ENCODE measurements around the gene ATF2. TPM values are rescaled to one million over a fixed set of nuclear protein-coding genes. Genes with fewer than 3 reads are reported as not detected.

The ATF2 gene
- total and polyA plus RNA-seq, 2 of the 13 experiments (the other 11 are each of a cell fraction or from before 2014, with no cell fraction given): 91.6 to 95.1 TPM

DNA sequence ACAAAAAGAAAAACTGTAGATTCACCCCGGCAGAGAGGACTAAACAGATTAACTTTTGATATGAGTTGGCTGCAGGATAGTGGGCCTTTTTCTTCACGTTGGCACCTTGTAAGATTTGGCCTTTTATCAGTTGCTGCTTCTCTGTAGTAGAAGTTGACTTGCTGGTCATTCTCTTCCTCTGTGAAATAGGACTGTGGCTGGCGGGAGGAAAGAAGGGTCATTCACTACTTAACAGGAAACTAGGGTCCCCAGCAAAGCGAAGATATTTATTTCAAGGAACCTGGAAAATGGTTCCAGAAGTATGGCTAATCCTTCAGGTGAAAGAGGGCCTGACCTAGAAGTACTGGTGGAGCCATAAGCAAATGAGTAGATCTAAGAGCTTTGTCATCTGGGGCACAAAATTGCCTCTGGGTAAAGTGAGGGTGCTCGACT lies 13.9 kb upstream of the ATF2 start (continued):
- TF ChIP-seq RORA (CRISPR knock-in tag; IDR thresholded peaks at IDR 0.05) (no peak), HOXD1 (CRISPR knock-in tag; IDR thresholded peaks at IDR 0.05) (no peak), PAF1 (CRISPR knock-in tag; IDR thresholded peaks at IDR 0.05) (no peak), CBFB (CRISPR knock-in tag; IDR thresholded peaks at IDR 0.05) (no peak), NR2C2 (CRISPR knock-in tag; IDR thresholded peaks at IDR 0.05; ENCODE audit: borderline replicate concordance) (no peak), CAMTA2 (CRISPR knock-in tag; IDR thresholded peaks at IDR 0.05; ENCODE audit: borderline replicate concordance) (no peak), ZNF496 (CRISPR knock-in tag; IDR thresholded peaks at IDR 0.05; ENCODE audit: insufficient replicate concordance) (no peak), NR1H2 (CRISPR knock-in tag; IDR thresholded peaks at IDR 0.05; ENCODE audit: borderline replicate concordance, low read depth) (0 out of 2 replicates have a peak, but pooled peaks have one; percentile 4), E2F2 (CRISPR knock-in tag; IDR thresholded peaks at IDR 0.05; ENCODE audit: borderline replicate concordance) (no peak), THRA (CRISPR knock-in tag; IDR thresholded peaks at IDR 0.05; ENCODE audit: borderline replicate concordance) (no peak), GTF2F1 (IDR thresholded peaks at IDR 0.05; ENCODE audit: low read length) (no peak), MEIS1 (CRISPR knock-in tag; IDR thresholded peaks at IDR 0.05; ENCODE audit: borderline replicate concordance) (no peak), ZFP36L1 (CRISPR knock-in tag; IDR thresholded peaks at IDR 0.05) (no peak), ZNF569 (CRISPR knock-in tag; IDR thresholded peaks at IDR 0.05; ENCODE audit: borderline replicate concordance) (no peak), ZNF761 (CRISPR knock-in tag; conservative IDR thresholded peaks at IDR 0.05) (no peak), TEAD3 (CRISPR knock-in tag; optimal IDR thresholded peaks at IDR 0.05; ENCODE audit: borderline replicate concordance) (peak; percentile 2), CREB1 (IDR thresholded peaks at IDR 0.05) (no peak), CREB1 (CRISPR knock-in tag; IDR thresholded peaks at IDR 0.05) (no peak; the same call in 1 of the 2 replicates), ZIK1 (CRISPR knock-in tag; IDR thresholded peaks at IDR 0.05; ENCODE audit: borderline replicate concordance, low read depth) (no peak), ZSCAN25 (CRISPR knock-in tag; IDR thresholded peaks at IDR 0.05) (no peak), SMARCE1 (IDR thresholded peaks at IDR 0.05; ENCODE audit: borderline replicate concordance) (no peak)
- TF ChIP-seq, protein P1, sequence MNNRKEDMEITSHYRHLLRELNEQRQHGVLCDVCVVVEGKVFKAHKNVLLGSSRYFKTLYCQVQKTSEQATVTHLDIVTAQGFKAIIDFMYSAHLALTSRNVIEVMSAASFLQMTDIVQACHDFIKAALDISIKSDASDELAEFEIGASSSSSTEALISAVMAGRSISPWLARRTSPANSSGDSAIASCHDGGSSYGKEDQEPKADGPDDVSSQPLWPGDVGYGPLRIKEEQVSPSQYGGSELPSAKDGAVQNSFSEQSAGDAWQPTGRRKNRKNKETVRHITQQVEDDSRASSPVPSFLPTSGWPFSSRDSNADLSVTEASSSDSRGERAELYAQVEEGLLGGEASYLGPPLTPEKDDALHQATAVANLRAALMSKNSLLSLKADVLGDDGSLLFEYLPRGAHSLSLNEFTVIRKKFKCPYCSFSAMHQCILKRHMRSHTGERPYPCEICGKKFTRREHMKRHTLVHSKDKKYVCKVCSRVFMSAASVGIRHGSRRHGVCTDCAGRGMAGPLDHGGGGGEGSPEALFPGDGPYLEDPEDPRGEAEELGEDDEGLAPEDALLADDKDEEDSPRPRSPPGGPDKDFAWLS (CRISPR knock-in tag; IDR thresholded peaks at IDR 0.05; ENCODE audit: borderline replicate concordance): no peak
- TF ChIP-seq, protein P2, sequence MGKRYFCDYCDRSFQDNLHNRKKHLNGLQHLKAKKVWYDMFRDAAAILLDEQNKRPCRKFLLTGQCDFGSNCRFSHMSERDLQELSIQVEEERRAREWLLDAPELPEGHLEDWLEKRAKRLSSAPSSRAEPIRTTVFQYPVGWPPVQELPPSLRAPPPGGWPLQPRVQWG (CRISPR knock-in tag; IDR thresholded peaks at IDR 0.05; ENCODE audit: borderline replicate concordance, low read depth): no peak
- TF ChIP-seq, protein P3, sequence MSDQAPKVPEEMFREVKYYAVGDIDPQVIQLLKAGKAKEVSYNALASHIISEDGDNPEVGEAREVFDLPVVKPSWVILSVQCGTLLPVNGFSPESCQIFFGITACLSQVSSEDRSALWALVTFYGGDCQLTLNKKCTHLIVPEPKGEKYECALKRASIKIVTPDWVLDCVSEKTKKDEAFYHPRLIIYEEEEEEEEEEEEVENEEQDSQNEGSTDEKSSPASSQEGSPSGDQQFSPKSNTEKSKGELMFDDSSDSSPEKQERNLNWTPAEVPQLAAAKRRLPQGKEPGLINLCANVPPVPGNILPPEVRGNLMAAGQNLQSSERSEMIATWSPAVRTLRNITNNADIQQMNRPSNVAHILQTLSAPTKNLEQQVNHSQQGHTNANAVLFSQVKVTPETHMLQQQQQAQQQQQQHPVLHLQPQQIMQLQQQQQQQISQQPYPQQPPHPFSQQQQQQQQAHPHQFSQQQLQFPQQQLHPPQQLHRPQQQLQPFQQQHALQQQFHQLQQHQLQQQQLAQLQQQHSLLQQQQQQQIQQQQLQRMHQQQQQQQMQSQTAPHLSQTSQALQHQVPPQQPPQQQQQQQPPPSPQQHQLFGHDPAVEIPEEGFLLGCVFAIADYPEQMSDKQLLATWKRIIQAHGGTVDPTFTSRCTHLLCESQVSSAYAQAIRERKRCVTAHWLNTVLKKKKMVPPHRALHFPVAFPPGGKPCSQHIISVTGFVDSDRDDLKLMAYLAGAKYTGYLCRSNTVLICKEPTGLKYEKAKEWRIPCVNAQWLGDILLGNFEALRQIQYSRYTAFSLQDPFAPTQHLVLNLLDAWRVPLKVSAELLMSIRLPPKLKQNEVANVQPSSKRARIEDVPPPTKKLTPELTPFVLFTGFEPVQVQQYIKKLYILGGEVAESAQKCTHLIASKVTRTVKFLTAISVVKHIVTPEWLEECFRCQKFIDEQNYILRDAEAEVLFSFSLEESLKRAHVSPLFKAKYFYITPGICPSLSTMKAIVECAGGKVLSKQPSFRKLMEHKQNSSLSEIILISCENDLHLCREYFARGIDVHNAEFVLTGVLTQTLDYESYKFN (CRISPR knock-in tag; conservative IDR thresholded peaks at IDR 0.05): no peak

Data from HepG2 (cell line).